ENCODE data around the gene GMCL2. TPM values are rescaled to one million over a fixed set of nuclear protein-coding genes. Genes with fewer than 3 reads are reported as not detected.
A peak's percentile ranks its signal among the peaks of the same experiment; 100 is the strongest.

The GMCL2 gene
- total RNA-seq, 1 donor from 2014 or later: not detected

DNA sequence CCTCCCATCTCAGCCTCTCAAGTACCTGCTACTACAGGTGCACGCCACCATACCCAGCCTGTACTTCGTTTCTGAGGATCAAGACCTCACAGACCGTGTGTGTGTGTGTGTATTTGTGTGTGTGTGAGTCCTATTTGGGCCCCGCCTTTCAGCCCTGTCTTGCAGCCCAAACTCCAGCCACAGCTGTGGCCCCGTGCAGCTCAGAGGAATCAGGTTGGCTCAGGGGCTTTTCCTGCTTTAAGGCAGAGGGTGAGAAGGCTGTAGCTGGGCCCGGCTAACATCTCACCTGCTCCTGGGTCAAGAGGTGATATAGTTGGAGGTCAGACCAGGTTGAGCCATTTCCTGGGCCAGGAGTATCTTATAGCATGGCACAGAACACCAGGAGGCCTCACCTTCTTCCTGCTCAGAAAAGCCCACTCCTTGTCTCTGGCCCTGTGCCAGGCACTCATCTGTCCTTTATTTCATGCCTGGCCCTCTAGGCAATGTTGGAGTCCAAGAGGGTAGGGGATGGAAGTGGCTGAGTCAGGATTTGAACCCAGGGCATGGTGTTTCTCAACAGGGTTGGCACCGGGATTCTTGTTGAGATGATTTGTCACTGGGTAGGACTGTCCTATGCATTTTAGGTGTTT lies 47.1 kb upstream of the GMCL2 start:
- Mint-ChIP-seq H3K4me3 (ENCODE audit: low read depth) (no peak overlapping the region), H3K4me1 (ENCODE audit: low read depth) (peaks cover 13% of the 10 kb centered on the region), H3K27ac (no peak overlapping the region), H3K27me3 (no peaks in the 10 kb centered on the region), H3K9me3 (ENCODE audit: low read depth) (no peaks in the 10 kb centered on the region), H3K36me3 (ENCODE audit: insufficient read depth) (peaks cover 8% of the 10 kb centered on the region)
- DNase-seq (ENCODE audit: low spot score, unreplicated experiment): no peak
- TF ChIP-seq, protein P1, sequence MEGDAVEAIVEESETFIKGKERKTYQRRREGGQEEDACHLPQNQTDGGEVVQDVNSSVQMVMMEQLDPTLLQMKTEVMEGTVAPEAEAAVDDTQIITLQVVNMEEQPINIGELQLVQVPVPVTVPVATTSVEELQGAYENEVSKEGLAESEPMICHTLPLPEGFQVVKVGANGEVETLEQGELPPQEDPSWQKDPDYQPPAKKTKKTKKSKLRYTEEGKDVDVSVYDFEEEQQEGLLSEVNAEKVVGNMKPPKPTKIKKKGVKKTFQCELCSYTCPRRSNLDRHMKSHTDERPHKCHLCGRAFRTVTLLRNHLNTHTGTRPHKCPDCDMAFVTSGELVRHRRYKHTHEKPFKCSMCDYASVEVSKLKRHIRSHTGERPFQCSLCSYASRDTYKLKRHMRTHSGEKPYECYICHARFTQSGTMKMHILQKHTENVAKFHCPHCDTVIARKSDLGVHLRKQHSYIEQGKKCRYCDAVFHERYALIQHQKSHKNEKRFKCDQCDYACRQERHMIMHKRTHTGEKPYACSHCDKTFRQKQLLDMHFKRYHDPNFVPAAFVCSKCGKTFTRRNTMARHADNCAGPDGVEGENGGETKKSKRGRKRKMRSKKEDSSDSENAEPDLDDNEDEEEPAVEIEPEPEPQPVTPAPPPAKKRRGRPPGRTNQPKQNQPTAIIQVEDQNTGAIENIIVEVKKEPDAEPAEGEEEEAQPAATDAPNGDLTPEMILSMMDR (IDR thresholded peaks at IDR 0.05; ENCODE audit: unreplicated experiment): no peak

DNA sequence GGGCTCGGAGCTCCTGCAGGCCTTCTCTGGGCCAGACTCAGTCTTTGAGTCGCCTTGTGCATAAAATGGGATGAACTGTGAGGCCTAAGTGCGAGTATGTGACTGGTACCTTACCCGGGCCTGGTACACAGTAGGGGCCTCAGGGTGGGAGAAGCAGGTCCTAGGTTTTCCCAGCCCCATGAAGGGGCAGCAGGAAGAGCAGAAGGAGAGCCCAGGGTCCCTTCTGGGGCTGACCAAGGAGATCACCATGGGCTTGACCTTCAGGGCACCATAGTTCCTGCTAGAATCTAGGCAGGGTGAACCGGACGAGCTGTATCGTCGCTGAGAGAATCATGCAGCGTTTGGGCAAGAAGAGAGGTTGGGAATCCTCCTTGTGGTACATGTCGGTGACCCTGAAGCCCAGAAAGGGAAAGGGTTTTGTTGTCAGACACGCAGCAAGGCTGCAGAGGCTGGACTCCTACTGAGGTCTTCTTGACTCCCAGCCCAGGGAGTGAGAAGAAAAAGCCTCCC lies 45.8 kb upstream of the GMCL2 start:
- Mint-ChIP-seq H3K4me3 (ENCODE audit: low read depth) (peak overlapping the region; percentile 69), H3K4me1 (ENCODE audit: low read depth) (peaks cover 13% of the 10 kb centered on the region), H3K9me3 (ENCODE audit: low read depth) (no peaks in the 10 kb centered on the region), H3K27me3 (no peaks in the 10 kb centered on the region), H3K27ac (peak overlapping the region; percentile 84), H3K36me3 (ENCODE audit: insufficient read depth) (peaks cover 14% of the 10 kb centered on the region)
- TF ChIP-seq, protein P1 (IDR thresholded peaks at IDR 0.05; ENCODE audit: unreplicated experiment): no peak
- no peak for DNase-seq (ENCODE audit: low spot score, unreplicated experiment)

DNA sequence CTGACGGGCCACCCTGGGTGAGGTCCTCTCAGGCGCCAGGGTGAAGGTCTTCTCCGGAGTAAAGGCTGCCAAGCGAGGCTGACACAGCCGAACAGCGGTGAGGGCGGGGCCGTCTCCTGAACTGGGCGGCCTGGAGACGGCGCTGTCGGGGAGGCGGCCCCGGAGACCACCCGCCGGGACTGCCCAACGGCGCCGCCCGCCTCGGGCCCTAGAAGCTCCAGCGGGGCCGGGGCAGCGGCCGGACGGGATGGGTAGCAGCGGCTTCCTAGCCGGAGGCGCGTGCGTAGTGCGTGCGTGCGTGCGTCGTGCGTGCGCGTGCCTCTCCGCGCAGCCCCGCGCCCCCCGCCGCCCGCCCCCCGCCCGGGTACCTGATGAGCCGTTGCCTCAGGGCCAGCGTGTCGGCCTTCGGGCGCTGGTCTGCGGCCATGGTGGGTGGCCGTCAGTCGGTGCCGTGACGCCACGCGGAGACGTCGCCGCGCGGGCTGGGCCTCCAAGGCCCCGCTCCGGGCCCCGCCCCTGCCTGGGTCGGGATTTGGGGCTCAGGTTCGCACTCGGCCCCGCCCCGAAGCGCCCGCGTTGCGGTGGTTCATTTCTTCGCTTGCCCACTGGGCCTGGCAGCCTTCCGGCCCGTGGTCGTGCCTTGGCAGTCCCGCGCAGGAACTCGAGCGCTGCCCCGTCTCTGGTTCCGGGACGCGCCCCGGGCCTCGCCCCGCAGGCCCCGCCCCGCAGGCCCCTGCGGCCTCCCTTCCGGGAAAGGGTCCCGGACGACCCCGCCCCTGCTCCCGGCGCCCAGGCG lies 45.2 kb upstream of the GMCL2 start, which contains the start of gene PHYKPL:
PHYKPL (minus strand) TSS at position 679 of the 796 bp plus-strand sequence; CDS start at position 427, 252 bp downstream.
- Mint-ChIP-seq H3K27ac (peak within 1 kb of the TSS; percentile 84), H3K9me3 (ENCODE audit: low read depth) (no peaks in the 10 kb centered on the region), H3K36me3 (ENCODE audit: insufficient read depth) (peaks cover 20% of the 10 kb centered on the region), H3K4me1 (ENCODE audit: low read depth) (peaks cover 13% of the 10 kb centered on the region), H3K4me3 (ENCODE audit: low read depth) (peak within 1 kb of the TSS; percentile 80), H3K27me3 (no peaks in the 10 kb centered on the region)
- DNase-seq (ENCODE audit: low spot score, unreplicated experiment): peak; percentile 60
- TF ChIP-seq, protein P1 (IDR thresholded peaks at IDR 0.05; ENCODE audit: unreplicated experiment): no peak

DNA sequence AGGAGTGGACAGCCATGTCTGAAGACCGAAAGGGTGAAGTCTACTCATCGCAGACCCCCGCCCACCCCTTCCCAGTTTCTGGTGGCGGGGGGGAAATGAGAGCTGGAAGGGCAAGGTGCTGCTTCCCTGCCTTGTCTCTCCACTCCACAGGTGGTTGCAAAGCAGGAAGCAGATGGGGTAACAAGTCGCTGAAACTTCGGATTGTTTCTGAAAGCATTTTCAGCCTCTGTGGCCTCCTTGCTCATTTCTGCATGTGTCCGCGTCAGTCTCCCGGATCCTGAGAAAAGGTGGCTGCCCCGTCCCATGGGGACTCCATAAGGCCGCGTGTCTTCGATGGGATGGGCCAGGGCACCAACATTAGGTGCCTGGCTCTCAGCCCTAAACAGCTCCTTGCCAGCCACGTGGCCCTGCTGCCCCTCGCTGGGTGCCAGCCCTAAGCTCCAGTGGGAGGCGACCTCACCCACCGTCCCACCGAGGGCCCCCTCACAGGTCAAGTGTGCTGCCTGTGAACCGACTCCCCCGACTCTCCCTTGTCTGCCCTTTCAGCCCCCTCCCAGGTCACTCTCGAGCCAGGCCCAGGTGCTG lies 44.5 kb upstream of the GMCL2 start:
- Mint-ChIP-seq H3K27me3 (no peaks in the 10 kb centered on the region), H3K4me3 (ENCODE audit: low read depth) (peak overlapping the region; percentile 80), H3K9me3 (ENCODE audit: low read depth) (no peaks in the 10 kb centered on the region), H3K4me1 (ENCODE audit: low read depth) (peaks cover 13% of the 10 kb centered on the region), H3K36me3 (ENCODE audit: insufficient read depth) (peaks cover 27% of the 10 kb centered on the region), H3K27ac (peak overlapping the region; percentile 56)
- DNase-seq (ENCODE audit: low spot score, unreplicated experiment): no peak
- TF ChIP-seq, protein P1 (IDR thresholded peaks at IDR 0.05; ENCODE audit: unreplicated experiment): no peak

DNA sequence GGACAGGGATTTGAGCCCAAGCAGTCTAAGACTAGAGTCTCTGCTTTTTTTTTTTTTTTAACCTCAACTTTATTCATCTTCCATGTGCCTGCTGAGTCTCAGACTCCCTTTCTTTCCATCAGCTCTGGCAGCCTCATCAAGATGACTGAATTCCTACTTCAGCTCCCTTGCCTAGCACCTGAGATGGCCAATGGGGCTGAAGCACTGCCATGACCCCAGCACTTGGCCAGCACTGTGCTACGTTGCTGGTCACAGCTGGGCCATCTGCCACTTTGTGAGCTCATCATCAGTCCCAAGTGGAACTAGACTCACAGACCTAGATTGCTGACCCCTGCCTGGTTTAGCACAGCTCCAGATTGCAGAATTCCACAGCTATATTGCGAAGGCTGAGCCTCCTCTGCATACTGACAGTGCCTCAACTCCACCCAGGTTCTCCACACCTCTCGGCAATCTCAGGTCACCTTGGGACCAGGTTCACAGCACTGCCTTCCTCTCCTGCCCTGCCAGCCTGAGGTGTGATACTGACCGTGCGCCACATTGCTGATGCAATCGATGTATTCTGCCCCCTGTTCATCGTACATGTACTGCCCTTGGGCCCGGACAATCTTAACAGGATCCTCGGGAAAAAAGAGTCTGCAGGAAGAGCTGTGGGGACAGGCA lies 43.8 kb upstream of the GMCL2 start:
- peak overlapping the region; percentile 35 for H3K27ac Mint-ChIP-seq
- H3K9me3 Mint-ChIP-seq (ENCODE audit: low read depth): no peaks in the 10 kb centered on the region
- DNase-seq (ENCODE audit: low spot score, unreplicated experiment): no peak
- peaks cover 30% of the 10 kb centered on the region for H3K36me3 Mint-ChIP-seq (ENCODE audit: insufficient read depth)
- TF ChIP-seq, protein P1 (IDR thresholded peaks at IDR 0.05; ENCODE audit: unreplicated experiment): no peak
- H3K4me3 Mint-ChIP-seq (ENCODE audit: low read depth): peak overlapping the region; percentile 80
- peaks cover 13% of the 10 kb centered on the region for H3K4me1 Mint-ChIP-seq (ENCODE audit: low read depth)
- no peaks in the 10 kb centered on the region for H3K27me3 Mint-ChIP-seq
